GM06990 (cell line): ENCODE measurements around the gene VPS13D.

Experiments used
- DNase-seq: peaks from one replicate; pipeline ENCODE4 v3.0.0-alpha.2; 2011; ENCODE audit not compliant: insufficient read length; ENCODE audit errors: extremely low read depth
- H3K27me3 ChIP-seq: replicated peaks from 2 replicates; pipeline ENCODE4 v1.6.0; 2011; ENCODE audit warnings: low read length; ENCODE audit not compliant: control insufficient read depth, insufficient read depth
- H3K36me3 ChIP-seq: 2 replicates; pipeline ENCODE4 v1.5.1; 2011; ENCODE audit warnings: low read length; ENCODE audit not compliant: control insufficient read depth, insufficient read depth
- H3K4me3 ChIP-seq: replicated peaks from 2 replicates; pipeline ENCODE4 v1.5.1; 2011; ENCODE audit warnings: low read depth, mild to moderate bottlenecking, control low read depth, low read length
- TF ChIP-seq, protein P1 (sequence below): IDR thresholded peaks from 2 replicates; pipeline ENCODE4 v1.5.1; 2011; ENCODE audit warnings: low read length, control low read depth, mild to moderate bottlenecking, inconsistent platforms; ENCODE audit not compliant: insufficient read depth, poor library complexity, severe bottlenecking

Gene VPS13D

GRCh38 chr1:12376236-12377045 lies 146.6 kb downstream of the VPS13D start:
- TF ChIP-seq, protein P1, sequence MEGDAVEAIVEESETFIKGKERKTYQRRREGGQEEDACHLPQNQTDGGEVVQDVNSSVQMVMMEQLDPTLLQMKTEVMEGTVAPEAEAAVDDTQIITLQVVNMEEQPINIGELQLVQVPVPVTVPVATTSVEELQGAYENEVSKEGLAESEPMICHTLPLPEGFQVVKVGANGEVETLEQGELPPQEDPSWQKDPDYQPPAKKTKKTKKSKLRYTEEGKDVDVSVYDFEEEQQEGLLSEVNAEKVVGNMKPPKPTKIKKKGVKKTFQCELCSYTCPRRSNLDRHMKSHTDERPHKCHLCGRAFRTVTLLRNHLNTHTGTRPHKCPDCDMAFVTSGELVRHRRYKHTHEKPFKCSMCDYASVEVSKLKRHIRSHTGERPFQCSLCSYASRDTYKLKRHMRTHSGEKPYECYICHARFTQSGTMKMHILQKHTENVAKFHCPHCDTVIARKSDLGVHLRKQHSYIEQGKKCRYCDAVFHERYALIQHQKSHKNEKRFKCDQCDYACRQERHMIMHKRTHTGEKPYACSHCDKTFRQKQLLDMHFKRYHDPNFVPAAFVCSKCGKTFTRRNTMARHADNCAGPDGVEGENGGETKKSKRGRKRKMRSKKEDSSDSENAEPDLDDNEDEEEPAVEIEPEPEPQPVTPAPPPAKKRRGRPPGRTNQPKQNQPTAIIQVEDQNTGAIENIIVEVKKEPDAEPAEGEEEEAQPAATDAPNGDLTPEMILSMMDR: no peak
- peaks cover 5% of the 10 kb centered on the region for H3K36me3 ChIP-seq
- H3K27me3 ChIP-seq: no peaks in the 10 kb centered on the region
- H3K4me3 ChIP-seq: no peak overlapping the region
- DNase-seq: no peak

DNA sequence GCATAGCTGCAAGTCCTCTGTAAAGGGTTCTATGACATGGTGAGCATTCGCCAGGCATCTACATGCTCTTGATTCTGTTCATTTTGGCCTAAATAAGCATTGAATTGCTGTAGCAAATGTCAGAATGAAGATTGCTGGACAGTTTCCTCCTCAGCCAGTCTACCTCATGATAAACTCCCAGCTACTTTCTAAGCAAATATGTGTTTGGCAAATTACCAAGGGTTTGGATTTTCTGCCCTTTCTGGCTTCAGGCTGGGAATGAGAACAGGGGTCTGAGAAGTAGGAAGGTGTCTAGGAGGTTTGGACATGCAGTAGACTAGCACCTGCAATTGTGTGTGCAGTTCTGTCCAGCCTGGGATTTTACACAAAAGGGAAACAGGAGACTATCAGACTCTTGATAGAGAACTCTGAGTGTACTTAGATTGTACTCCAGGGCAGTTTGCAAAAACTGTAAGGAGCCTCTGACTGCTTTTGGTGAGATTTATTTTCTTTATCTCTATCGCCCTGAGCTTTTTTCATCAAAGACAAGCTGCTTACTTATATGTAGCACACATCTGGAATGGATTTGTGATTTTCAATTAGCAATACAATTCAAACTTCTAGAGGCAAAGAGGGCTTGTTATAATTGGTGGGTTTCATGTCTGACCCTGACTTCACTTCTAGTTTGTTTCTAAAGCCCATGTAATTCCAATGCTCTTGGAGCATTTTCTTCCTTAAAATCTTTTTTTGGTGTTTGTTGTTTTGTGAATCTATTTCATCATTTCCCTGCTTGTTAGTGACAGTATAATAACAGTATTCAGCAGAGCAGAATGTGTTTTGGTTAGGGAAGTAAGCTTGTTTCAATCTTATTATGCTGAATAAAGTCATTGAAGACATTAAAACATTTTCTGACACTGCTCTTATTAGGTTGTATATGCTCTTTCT lies 150.8 kb downstream of the VPS13D start:
- TF ChIP-seq, protein P1: no peak
- Histone ChIP-seq H3K27me3 (no peaks in the 10 kb centered on the region), H3K4me3 (no peak overlapping the region), H3K36me3 (peaks cover 2% of the 10 kb centered on the region)
- DNase-seq: no peak

DNA sequence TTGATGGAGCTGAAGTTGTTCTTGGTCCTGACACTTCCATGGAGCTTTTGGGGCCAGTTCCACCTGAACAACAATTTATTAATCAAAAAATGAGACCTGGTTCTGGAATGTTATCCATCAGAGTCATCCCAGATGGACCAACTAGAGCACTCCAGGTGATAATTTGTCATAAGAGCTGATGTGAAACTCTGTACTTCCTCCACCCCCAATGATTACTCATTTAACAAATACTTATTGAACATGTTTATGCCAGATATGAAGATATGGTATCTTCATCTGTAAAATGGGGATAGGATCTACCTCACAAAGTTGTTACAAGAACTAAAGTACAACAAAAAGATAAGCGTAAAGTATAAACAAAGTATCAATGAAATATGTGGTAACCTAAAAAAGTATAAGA lies 153.2 kb downstream of the VPS13D start:
- H3K36me3 ChIP-seq: peaks cover 7% of the 10 kb centered on the region
- TF ChIP-seq, protein P1: no peak
- no peak for DNase-seq
- no peak overlapping the region for H3K4me3 ChIP-seq
- H3K27me3 ChIP-seq: no peaks in the 10 kb centered on the region

- TF ChIP-seq, protein P1: no peak
- Histone ChIP-seq H3K4me3 (no peak overlapping the region), H3K27me3 (no peaks in the 10 kb centered on the region), H3K36me3 (peaks cover 7% of the 10 kb centered on the region)
- DNase-seq: no peak
Measured at GRCh38 chr1:12383786-12384185, 154.0 kb downstream of the VPS13D start.

GRCh38 chr1:12384836-12385456 lies 155.1 kb downstream of the VPS13D start:
- Histone ChIP-seq H3K4me3 (no peak overlapping the region), H3K36me3 (peaks cover 5% of the 10 kb centered on the region), H3K27me3 (no peaks in the 10 kb centered on the region)
- no peak for DNase-seq
- TF ChIP-seq, protein P1: no peak
